ENCODE data around the gene POLG. TPM values are rescaled to one million over a fixed set of nuclear protein-coding genes. Genes with fewer than 3 reads are reported as not detected.
"Not testable (repeated sequence)": the region's sequence is repeated elsewhere in the genome, so short reads cannot be mapped to it uniquely, and the experiment has no call there.

POLG gene
- total RNA-seq, 1 donor, result 40.3 TPM

DNA sequence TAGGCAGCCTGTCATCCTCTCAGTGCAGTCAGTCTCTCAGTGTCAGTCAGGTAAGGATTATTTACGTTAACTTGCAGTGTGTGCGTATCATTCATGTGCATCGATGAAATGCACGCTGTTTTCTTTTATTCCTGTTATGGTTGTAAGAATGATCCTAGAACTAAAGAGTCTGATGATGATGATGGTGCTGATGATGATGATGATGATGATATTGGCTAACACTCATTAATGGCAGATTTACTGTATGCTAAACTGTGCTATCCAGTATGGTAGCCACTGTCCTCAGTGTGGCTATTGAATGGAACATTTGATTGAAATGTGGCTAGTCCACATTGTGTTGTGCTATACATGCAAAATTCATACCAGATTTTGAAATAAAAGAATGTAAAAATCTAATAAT is 51.4 kb downstream of the POLG start:
- DNase-seq (ENCODE audit: low read depth), result no peak
- no peak overlapping the region for H3K4me3 ChIP-seq (ENCODE audit: low read depth, low read length)
- TF ChIP-seq, protein P1, sequence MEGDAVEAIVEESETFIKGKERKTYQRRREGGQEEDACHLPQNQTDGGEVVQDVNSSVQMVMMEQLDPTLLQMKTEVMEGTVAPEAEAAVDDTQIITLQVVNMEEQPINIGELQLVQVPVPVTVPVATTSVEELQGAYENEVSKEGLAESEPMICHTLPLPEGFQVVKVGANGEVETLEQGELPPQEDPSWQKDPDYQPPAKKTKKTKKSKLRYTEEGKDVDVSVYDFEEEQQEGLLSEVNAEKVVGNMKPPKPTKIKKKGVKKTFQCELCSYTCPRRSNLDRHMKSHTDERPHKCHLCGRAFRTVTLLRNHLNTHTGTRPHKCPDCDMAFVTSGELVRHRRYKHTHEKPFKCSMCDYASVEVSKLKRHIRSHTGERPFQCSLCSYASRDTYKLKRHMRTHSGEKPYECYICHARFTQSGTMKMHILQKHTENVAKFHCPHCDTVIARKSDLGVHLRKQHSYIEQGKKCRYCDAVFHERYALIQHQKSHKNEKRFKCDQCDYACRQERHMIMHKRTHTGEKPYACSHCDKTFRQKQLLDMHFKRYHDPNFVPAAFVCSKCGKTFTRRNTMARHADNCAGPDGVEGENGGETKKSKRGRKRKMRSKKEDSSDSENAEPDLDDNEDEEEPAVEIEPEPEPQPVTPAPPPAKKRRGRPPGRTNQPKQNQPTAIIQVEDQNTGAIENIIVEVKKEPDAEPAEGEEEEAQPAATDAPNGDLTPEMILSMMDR (IDR thresholded peaks at IDR 0.05; ENCODE audit: insufficient read depth, low read length), result no peak

DNA sequence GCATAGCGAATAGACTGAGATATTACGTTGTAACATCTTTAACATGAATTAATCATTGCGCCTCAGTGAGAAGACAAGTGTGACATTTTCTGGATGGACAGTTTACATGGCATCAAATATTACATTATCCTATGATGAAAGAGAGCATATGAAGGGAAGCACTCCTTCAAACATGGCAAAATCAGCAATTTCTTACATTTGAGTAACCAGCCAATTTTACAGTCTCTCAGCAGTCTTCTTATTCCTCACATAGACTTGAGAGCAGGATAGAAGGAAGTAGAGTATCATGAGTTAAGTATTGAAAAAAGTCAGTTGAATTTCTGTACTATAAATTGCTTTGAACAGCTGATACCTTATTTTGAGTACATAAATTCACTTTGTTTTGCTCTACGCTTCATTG is 52.0 kb downstream of the POLG start:
- H3K4me3 ChIP-seq (ENCODE audit: low read depth, low read length), result no peak overlapping the region
- TF ChIP-seq, protein P1 (IDR thresholded peaks at IDR 0.05; ENCODE audit: insufficient read depth, low read length), result no peak
- no peak for DNase-seq (ENCODE audit: low read depth)

DNA sequence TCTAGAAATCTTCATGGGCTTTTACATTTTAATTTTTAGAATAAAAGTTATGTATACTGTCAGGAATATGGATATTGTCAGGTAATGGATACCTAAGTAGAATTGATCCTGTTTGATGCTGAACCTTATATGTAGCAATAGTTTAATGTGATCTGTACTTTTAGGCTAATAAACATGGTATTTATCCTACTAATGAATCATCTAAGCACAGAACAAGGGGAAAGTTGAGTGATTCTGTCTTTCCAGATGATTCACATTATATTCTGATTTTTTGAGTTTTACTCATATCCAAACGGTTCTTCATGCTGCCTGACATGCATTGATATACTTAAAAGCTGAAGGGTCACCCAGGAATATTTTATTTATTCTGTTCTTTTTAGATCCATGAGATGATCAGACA is 56.3 kb downstream of the POLG start:
- no peak overlapping the region for H3K4me3 ChIP-seq (ENCODE audit: low read depth, low read length)
- no peak for DNase-seq (ENCODE audit: low read depth)
- TF ChIP-seq, protein P1 (IDR thresholded peaks at IDR 0.05; ENCODE audit: insufficient read depth, low read length), result no peak

DNA sequence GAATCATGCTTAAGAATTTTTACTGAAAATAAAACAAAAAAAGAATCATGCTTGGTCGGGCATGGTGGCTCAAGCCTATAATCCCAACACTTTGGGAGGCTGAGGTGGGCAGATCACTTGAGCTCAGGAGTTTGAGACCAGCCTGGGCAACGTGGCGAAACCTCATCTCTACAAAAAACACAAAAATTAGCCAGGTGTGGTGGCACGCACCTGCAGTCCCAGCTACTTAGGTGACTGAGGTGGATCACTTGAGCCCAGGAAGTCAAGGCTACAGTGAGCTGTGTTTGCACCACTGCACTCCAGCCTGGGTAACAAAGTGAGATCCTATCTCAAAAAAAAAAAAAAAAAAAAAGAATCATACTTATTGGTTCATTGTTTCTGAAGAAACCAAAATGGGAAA is 57.3 kb downstream of the POLG start:
- H3K4me3 ChIP-seq (ENCODE audit: low read depth, low read length); DNase-seq (ENCODE audit: low read depth): not testable (repeated sequence)

Small RNA genes lying within 50 kb of the gene (small RNA-seq; reads per million reads assigned to genes)
- gene MIR6766, result not detected

Other genes with a start within 250 kb of the POLG start
- gene ABHD2, start 246.4 kb downstream of the POLG start, total RNA-seq (ENCODE audit: low replicate concordance), result 34.5 and 100 TPM in 2 replicates
- gene RLBP1, start 113.2 kb downstream of the POLG start, total RNA-seq (ENCODE audit: low replicate concordance), result not detected in 2 replicates
- gene FANCI, start 90.8 kb downstream of the POLG start, total RNA-seq (ENCODE audit: low replicate concordance), result 11.5 and 57.8 TPM in 2 replicates
- not detected in 2 replicates for gene RHCG, start 161.8 kb upstream of the POLG start, total RNA-seq (ENCODE audit: low replicate concordance)
- gene TICRR, start 240.6 kb upstream of the POLG start, total RNA-seq (ENCODE audit: low replicate concordance), result 0.33 and 8.8 TPM in 2 replicates

Measured in fibroblast of the aortic adventitia (primary cell).